22Rv1 (cell line): ENCODE data around the gene ZDHHC24.

Experiments used
- H3K27ac ChIP-seq: fragments of 450-650 bp; 2 replicates; pipeline ENCODE4 v1.5.1; 2017
- CTCF ChIP-seq: fragments of 450-650 bp; IDR thresholded peaks from 2 replicates; pipeline ENCODE4 v1.5.1; 2017; ENCODE audit warnings: mild to moderate bottlenecking
- ZFX ChIP-seq: fragments of 450-650 bp; IDR thresholded peaks from 2 replicates; pipeline ENCODE4 v1.6.1; 2017; ENCODE audit warnings: antibody characterized with exemption, borderline replicate concordance

ZDHHC24 gene

DNA sequence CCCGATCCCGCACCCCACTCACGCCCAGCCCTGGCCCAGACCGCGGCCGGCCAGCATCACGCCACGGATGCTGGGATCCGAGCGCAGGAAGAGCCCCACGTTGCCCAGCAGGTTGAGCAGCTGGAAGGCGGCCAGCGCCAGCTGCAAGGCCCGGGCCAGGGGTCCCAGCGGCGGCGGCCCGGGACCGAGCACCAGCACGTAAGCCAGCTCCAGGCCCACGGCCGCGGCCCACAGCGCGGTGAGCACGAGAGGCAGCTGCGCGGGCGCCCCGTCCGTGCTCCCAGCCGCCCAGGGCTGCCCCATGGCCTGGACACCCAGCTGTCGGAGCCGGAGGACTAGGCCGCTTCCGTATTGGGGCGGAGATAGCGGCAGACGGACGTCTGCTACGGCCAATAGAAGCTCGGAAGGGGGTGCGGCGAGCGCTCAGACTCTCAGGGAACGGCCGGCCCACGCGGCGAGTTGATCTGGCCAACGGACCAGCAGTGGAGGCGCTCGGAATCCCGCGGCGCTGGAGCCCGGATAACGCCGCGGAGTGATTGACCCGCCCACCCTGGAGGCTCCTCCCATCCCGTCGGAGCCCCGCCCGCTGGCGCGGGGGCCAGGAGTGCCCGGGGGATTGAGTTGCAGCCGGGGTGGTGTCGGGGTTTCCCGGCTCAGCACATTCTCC, at the start of gene ZDHHC24:
Gene ZDHHC24, minus strand, starts transcription at position 348 of the 667 bp plus-strand sequence. Its CDS starts 45 bp downstream, at position 303.
- TF ChIP-seq ZFX: no peak
- no peak for TF ChIP-seq CTCF
- H3K27ac ChIP-seq: peak within 1 kb of the TSS; percentile 71

DNA sequence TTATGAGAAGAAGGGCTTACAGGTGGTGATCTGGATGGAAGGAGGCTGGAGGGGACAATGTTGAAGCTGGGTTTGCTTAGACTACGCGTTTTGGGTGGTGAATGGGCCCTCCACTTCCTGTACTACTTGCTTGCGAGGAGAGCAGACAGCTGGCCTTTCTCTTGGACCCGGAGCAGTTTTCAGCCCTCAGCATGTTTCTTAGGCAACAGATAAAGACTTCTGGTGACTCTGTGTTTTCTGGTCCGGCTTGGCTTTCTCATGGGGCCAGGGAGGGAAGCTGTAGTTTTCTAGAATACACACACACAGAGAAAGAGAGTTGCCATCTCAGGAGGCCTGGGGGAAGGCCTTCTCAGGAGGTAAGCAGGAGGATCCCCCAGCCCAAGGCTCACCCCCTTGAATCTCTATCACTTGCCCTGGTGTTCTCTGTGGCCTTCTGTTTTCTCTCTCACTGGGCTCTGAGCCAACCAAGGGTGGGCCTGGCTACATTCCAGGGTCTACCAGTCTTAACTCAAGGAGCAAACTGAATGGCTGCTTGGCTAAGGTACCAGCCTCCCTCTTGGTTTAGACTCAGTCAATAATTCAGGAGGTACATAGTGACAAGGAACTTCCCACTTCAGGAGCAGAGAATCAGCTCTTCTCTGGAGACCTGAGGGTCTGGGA, 49.5 kb upstream of the ZDHHC24 start:
- no peak overlapping the region for H3K27ac ChIP-seq
- TF ChIP-seq CTCF (no peak), ZFX (no peak)

- H3K27ac ChIP-seq: peak overlapping the region; percentile 56
- TF ChIP-seq CTCF: no peak
- TF ChIP-seq ZFX: no peak
Observed at GRCh38 chr11:66593650-66594049, 47.8 kb upstream of the ZDHHC24 start.

DNA sequence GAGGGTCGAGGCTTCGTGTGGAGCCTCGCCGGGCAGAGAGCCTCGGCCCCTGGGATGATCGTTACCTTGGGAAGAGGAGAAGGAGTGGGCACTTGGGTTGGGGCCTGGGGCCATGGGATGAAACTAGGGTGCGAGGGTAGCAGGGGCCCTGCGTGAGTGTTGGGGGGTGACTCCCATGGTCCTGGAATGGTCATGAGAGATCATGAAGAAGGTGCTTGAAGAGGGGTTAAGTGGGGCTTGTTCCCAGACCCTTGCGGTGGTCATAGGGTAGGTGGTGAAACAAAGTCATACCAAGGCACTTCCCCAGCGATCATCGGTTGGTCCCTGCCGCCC, 47.4 kb upstream of the ZDHHC24 start:
- TF ChIP-seq ZFX: no peak
- no peak for TF ChIP-seq CTCF
- H3K27ac ChIP-seq: peak overlapping the region; percentile 56

- no peak for TF ChIP-seq ZFX
- peak; percentile 82 for TF ChIP-seq CTCF
- peak within 1 kb of the TSS; percentile 56 for H3K27ac ChIP-seq
Observed at GRCh38 chr11:66592457-66593302, 46.8 kb upstream of the ZDHHC24 start, which contains the start of the genes CCDC87 and CCS. Gene CCDC87, minus strand, starts transcription at chr11:66593063. Its CDS starts 48 bp downstream, at chr11:66593015. Gene CCS, plus strand, starts transcription at chr11:66593185. Its CDS starts 77 bp downstream, at chr11:66593262.

- TF ChIP-seq CTCF (no peak), ZFX (no peak)
Observed at GRCh38 chr11:66591175-66591574, 45.3 kb upstream of the ZDHHC24 start.

More at GRCh38 chr11:66591175-66591574, 45.3 kb upstream of the ZDHHC24 start:
- H3K27ac ChIP-seq: no peak overlapping the region
